Kidney (tissue), 14 donors: ENCODE results near the gene NR0B2. TPM values are rescaled to one million over a fixed set of nuclear protein-coding genes. Genes with fewer than 3 reads are reported as not detected.

ENCODE experiments used
- DNase-seq, 5 donors: peaks; one replicate each; pipeline ENCODE4 v3.0.0-alpha.2; 2013 to 2020
- FAIRE-seq: peaks from 2 replicates; lab custom pipeline; 2012; peaks lifted over from hg19 to GRCh38; lab: Jason Lieb, UNC
- H3K27ac ChIP-seq, 2 donors: one replicate each; pipeline ENCODE4 v1.7.0; 2013; ENCODE audit warnings: low read depth in 2 of 2, low read length in 2 of 2, inconsistent platforms in 1 of 2
- H3K27me3 ChIP-seq: one replicate; pipeline ENCODE4 v1.7.1; 2013; ENCODE audit warnings: low read length, inconsistent platforms; ENCODE audit not compliant: control insufficient read depth, insufficient read depth
- H3K36me3 ChIP-seq, 3 donors: one replicate each; pipeline versions ENCODE4 v1.7.0 to v1.7.1; 2013; ENCODE audit warnings: low read length in 3 of 3, control low read depth in 1 of 3, inconsistent platforms in 1 of 3; ENCODE audit not compliant: insufficient read depth in 3 of 3, control insufficient read depth in 2 of 3
- H3K4me1 ChIP-seq, 3 donors: one replicate each; pipeline versions ENCODE4 v1.7.0 to v1.7.1; 2013; ENCODE audit warnings: low read length in 3 of 3, inconsistent platforms in 1 of 3, low read depth in 1 of 3; ENCODE audit not compliant: control insufficient read depth in 2 of 3, insufficient read depth in 2 of 3
- H3K4me3 ChIP-seq, 3 donors: one replicate each; pipeline versions ENCODE4 v1.7.0 to v1.8.1; 2013; ENCODE audit warnings: low read length in 3 of 3, control low read depth in 1 of 3, inconsistent platforms in 1 of 3
- H3K9ac ChIP-seq, 3 donors: one replicate each; pipeline versions ENCODE4 v1.7.0 to v1.7.1; 2013; ENCODE audit warnings: low read length in 3 of 3, control low read depth in 1 of 3, inconsistent platforms in 1 of 3
- H3K9me3 ChIP-seq, 3 donors: one replicate each; pipeline versions ENCODE4 v1.7.0 to v1.7.1; 2013; ENCODE audit warnings: low read length in 3 of 3, control low read depth in 1 of 3, inconsistent platforms in 1 of 3; ENCODE audit not compliant: control insufficient read depth in 2 of 3, insufficient read depth in 1 of 3
- intact Hi-C: fragments of 100-400 bp; cut with DNase I; formaldehyde crosslinking; loops from one replicate; pipeline ENCODE4 v1.11.1; 2022
- polyA plus RNA-seq: library from polyadenylated mRNA; stranded (reverse); fragments of 350-450 nt; fragmentation: Illumina TruSeq; extraction: RNeasy Lipid Tissue Mini Kit (QIAGEN cat#74804); gene quantifications from one replicate; pipeline ENCODE4 v1.2.3, GENCODE V29; 2014; ENCODE audit warnings: low read depth, low replicate concordance; ENCODE audit not compliant: insufficient read depth
- total RNA-seq: library from RNA; stranded (reverse); fragmentation: NEBNext Ultra II Directional; extraction: Animal tissue kit (Norgen Biotek cat#: 25700); gene quantifications from one replicate; pipeline ENCODE4 v1.2.1, GENCODE V29; 2021
- TF ChIP-seq, protein P1 (sequence below): IDR thresholded peaks from 3 replicates; pipeline ENCODE4 v1.5.1; 2012; ENCODE audit warnings: mild to moderate bottlenecking, moderate library complexity, borderline replicate concordance; ENCODE audit not compliant: insufficient read depth; ENCODE audit errors: extremely low read depth
- donor health status: control.
- donor health status: control.
- donor health status: control.
- donor health status: control.
- donor health status: control.
- donor health status: DM: yes; HTN: yes; CAD: no.
- donor health status: Normal renal cell carcinoma (clear cell type).

NR0B2 gene
- total and polyA plus RNA-seq, 2 donors from 2014 or later = 0.79 to 16.5 TPM

DNA sequence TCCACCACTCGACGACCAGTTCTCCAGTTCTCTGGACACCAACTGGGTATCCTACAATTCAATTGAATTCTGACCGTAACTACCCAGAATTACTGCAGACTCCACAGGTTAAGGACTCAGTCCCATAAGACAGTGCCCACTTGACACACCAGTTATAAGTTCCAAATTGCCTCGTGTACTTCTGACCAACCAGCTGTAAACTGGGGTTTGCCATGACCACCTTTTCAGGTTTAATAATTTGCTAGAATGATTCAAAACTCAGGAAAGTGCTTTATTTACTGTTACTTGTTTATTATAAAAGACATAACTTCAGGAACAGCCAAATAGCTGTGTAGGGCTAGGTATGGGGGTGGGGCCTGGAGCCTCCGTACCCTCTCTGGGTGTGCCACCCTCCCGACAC, 23.0 kb upstream of the NR0B2 start:
- FAIRE-seq = no peak
- no peaks in the 10 kb centered on the region for H3K27me3 ChIP-seq

DNA sequence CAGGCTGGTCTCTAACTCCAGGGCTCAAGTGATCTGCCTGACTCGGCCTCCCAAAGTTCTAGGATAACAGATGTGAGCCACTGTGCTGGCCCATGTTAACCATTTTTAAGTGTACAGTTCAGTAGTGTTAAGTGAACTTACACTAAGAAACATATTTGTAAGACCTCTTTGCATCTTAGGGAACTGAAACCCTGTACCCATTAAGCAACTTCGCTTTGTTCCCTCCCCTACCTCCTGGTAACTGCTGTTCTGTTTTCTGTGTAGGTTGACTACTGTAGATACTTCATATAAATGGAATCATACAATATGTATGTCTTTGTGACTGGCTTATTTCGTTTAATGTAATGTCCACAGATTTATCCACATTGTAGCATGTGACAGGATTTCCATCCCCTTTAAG, 18.8 kb upstream of the NR0B2 start:
- no peak for FAIRE-seq
- H3K36me3 ChIP-seq = peaks cover 5 to 7% (median 7%) of the 10 kb centered on the region in 3 donors

More for the DNA sequence above, 23.0 kb upstream of the NR0B2 start:
- Histone ChIP-seq H3K4me1 (peaks cover 0 to 7% (median 2%) of the 10 kb centered on the region in 3 donors), H3K4me3 (no peak overlapping the region), H3K9me3 (no peaks in the 10 kb centered on the region), H3K36me3 (peaks cover 2 to 7% (median 5%) of the 10 kb centered on the region in 3 donors), H3K9ac (no peak overlapping the region), H3K27ac (no peak overlapping the region)
- intact Hi-C loops = no loop called here
- TF ChIP-seq, protein P1, sequence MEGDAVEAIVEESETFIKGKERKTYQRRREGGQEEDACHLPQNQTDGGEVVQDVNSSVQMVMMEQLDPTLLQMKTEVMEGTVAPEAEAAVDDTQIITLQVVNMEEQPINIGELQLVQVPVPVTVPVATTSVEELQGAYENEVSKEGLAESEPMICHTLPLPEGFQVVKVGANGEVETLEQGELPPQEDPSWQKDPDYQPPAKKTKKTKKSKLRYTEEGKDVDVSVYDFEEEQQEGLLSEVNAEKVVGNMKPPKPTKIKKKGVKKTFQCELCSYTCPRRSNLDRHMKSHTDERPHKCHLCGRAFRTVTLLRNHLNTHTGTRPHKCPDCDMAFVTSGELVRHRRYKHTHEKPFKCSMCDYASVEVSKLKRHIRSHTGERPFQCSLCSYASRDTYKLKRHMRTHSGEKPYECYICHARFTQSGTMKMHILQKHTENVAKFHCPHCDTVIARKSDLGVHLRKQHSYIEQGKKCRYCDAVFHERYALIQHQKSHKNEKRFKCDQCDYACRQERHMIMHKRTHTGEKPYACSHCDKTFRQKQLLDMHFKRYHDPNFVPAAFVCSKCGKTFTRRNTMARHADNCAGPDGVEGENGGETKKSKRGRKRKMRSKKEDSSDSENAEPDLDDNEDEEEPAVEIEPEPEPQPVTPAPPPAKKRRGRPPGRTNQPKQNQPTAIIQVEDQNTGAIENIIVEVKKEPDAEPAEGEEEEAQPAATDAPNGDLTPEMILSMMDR = no peak
- DNase-seq = no peak

GRCh38 chr1:26923711-26924110, 9.9 kb upstream of the NR0B2 start:
- Histone ChIP-seq H3K4me1 (peaks cover 4 to 14% (median 9%) of the 10 kb centered on the region in 3 donors), H3K9me3 (no peaks in the 10 kb centered on the region), H3K27ac (no peak overlapping the region), H3K4me3 (no peak overlapping the region), H3K9ac (no peak overlapping the region), H3K36me3 (peaks cover 2 to 9% (median 9%) of the 10 kb centered on the region in 3 donors), H3K27me3 (no peaks in the 10 kb centered on the region)
- FAIRE-seq = no peak
- intact Hi-C loops = no loop called here
- DNase-seq = no peak
- TF ChIP-seq, protein P1 = no peak

More for the DNA sequence above, 18.8 kb upstream of the NR0B2 start:
- DNase-seq = no peak
- H3K9me3 ChIP-seq = no peaks in the 10 kb centered on the region
- H3K4me3 ChIP-seq = no peak overlapping the region
- H3K4me1 ChIP-seq = no peaks in the 10 kb centered on the region
- no peak overlapping the region for H3K27ac ChIP-seq
- no peak overlapping the region for H3K9ac ChIP-seq
- H3K27me3 ChIP-seq = no peaks in the 10 kb centered on the region
- TF ChIP-seq, protein P1 = no peak
- intact Hi-C loops = no loop called here

- Histone ChIP-seq H3K4me1 (peaks cover 4 to 14% (median 9%) of the 10 kb centered on the region in 3 donors), H3K4me3 (peak overlapping the region in 2 of 3 donors; percentile 69 to 82), H3K9me3 (no peaks in the 10 kb centered on the region), H3K36me3 (peaks cover 0 to 9% (median 6%) of the 10 kb centered on the region in 3 donors), H3K9ac (peak overlapping the region in 1 of 3 donors; percentile 33), H3K27ac (no peak overlapping the region), H3K27me3 (no peaks in the 10 kb centered on the region)
- intact Hi-C loops = no loop called here
- DNase-seq (no peak), FAIRE-seq (no peak)
- TF ChIP-seq, protein P1 = no peak
Observed at GRCh38 chr1:26922901-26923300, 9.1 kb upstream of the NR0B2 start.
